NB4 (cell line): ENCODE data around the gene ZNF318.
"Not testable (repeated sequence)": the region's sequence is repeated elsewhere in the genome, so short reads cannot be mapped to it uniquely, and the experiment has no call there.

Experiments
- DNase-seq: peaks from one replicate; pipeline ENCODE4 v3.0.0; 2010; ENCODE audit warnings: low read depth
- H3K4me3 ChIP-seq: one replicate; pipeline ENCODE4 v1.5.1; 2011; ENCODE audit warnings: mild to moderate bottlenecking, low read depth, low read length, moderate library complexity
- MAX ChIP-seq: IDR thresholded peaks from 2 replicates; pipeline ENCODE4 v1.6.1; 2011; ENCODE audit warnings: low read depth, low read length
- MYC ChIP-seq: IDR thresholded peaks from 2 replicates; pipeline ENCODE4 v1.6.1; 2011; ENCODE audit warnings: low read depth, low read length
- POLR2A ChIP-seq: IDR thresholded peaks from 2 replicates; pipeline ENCODE4 v1.6.1; 2011; ENCODE audit warnings: mild to moderate bottlenecking; ENCODE audit not compliant: insufficient read length; ENCODE audit errors: extremely low read depth
- TF ChIP-seq, protein P1 (sequence below): IDR thresholded peaks from one replicate; pipeline ENCODE4 v1.5.1; 2012; ENCODE audit warnings: low read depth, low read length

Gene ZNF318

GRCh38 chr6:43308101-43308989, 61.1 kb downstream of the ZNF318 start, which contains the start of gene CRIP3:
TSS of gene CRIP3 (minus strand) at chr6:43308826. CDS start at chr6:43308792, 34 bp downstream.
- no peak for TF ChIP-seq MAX
- TF ChIP-seq, protein P1, sequence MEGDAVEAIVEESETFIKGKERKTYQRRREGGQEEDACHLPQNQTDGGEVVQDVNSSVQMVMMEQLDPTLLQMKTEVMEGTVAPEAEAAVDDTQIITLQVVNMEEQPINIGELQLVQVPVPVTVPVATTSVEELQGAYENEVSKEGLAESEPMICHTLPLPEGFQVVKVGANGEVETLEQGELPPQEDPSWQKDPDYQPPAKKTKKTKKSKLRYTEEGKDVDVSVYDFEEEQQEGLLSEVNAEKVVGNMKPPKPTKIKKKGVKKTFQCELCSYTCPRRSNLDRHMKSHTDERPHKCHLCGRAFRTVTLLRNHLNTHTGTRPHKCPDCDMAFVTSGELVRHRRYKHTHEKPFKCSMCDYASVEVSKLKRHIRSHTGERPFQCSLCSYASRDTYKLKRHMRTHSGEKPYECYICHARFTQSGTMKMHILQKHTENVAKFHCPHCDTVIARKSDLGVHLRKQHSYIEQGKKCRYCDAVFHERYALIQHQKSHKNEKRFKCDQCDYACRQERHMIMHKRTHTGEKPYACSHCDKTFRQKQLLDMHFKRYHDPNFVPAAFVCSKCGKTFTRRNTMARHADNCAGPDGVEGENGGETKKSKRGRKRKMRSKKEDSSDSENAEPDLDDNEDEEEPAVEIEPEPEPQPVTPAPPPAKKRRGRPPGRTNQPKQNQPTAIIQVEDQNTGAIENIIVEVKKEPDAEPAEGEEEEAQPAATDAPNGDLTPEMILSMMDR = no peak
- TF ChIP-seq MYC = no peak
- TF ChIP-seq POLR2A = no peak
- peak within 1 kb of the TSS; percentile 18 for H3K4me3 ChIP-seq
- DNase-seq = peak; percentile 76

- DNase-seq = no peak
- no peak overlapping the region for H3K4me3 ChIP-seq
- TF ChIP-seq MYC (no peak), POLR2A (no peak), MAX (no peak)
- TF ChIP-seq, protein P1 = no peak
Measured at GRCh38 chr6:43307451-43308100, 61.9 kb downstream of the ZNF318 start.

DNA sequence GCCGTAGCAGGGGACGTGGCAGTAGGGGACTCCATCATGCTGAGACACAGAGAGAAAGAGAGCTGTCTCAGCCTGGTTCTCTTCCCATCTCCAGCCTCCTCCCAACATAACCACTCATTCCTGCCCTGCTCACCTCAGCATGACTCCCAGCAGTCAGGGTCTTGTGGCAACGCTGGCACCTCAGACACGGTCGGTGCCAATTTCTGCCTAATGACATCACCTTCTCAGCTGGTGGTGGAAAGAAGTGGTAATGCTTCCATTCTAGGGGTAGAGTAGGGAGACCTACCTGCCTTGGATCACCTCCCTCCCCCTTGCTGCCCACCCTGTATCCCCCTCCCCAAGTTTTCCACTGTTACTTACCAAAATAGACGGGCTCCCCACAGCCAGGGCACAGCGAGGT, 63.4 kb downstream of the ZNF318 start:
- H3K4me3 ChIP-seq = no peak overlapping the region
- DNase-seq = no peak
- TF ChIP-seq POLR2A = no peak

GRCh38 chr6:43304882-43305281, 64.6 kb downstream of the ZNF318 start:
- no peak for TF ChIP-seq POLR2A
- no peak for TF ChIP-seq MAX
- TF ChIP-seq MYC = no peak
- TF ChIP-seq, protein P1 = no peak
- DNase-seq = no peak
- H3K4me3 ChIP-seq = no peak overlapping the region

GRCh38 chr6:43304361-43304760, 65.1 kb downstream of the ZNF318 start:
- TF ChIP-seq MAX (no peak), POLR2A (no peak), MYC (no peak)
- TF ChIP-seq, protein P1 = no peak
- no peak overlapping the region for H3K4me3 ChIP-seq

DNA sequence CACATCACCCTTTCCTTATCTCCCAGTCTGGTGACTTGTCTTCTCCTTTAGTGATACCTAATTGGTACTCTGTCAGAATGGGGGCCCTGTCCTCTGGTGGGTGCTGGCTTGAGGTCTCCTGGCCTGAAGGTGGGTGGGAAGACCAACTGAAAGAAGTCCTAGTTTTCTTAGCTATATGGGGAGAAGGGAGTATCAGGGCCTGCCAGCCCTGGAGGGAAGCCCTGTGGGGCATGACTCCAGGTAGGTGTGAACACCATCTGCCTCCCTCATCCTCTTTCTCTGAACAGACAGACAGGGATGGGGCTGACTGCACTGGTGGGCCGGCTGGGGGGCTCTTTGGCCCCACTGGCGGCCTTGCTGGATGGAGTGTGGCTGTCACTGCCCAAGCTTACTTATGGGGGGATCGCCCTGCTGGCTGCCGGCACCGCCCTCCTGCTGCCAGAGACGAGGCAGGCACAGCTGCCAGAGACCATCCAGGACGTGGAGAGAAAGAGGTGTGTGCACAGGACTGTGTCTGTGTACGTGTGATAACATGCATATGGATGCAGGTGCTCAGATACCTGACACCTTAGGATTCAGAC, 65.6 kb downstream of the ZNF318 start:
- no peak for DNase-seq
- no peak overlapping the region for H3K4me3 ChIP-seq
- TF ChIP-seq POLR2A (no peak), MYC (no peak), MAX (no peak)
- TF ChIP-seq, protein P1 = no peak

More at GRCh38 chr6:43304361-43304760, 65.1 kb downstream of the ZNF318 start:
- no peak for DNase-seq

DNA sequence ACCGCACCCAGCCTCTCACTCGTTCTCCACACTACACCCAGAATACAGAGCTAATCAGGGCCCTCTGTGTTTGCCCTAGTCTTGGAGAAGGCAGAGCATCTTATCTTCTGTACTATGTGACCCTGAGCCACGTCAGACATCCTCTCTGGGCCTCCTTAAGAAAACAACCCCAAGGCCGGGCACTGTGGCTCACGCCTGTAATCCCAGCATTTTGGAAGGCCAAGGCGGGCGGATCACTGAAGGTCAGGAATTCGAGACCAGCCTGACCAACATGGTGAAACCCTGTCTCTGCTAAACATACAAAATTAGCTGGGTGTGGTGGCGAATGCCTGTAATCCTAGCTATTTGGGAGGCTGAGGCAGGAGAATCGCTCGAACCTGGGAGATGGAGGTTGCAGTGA, 66.4 kb downstream of the ZNF318 start:
- DNase-seq, H3K4me3 ChIP-seq: not testable (repeated sequence)
